ENCODE measurements around the gene POP7. TPM values are rescaled to one million over a fixed set of nuclear protein-coding genes. Genes with fewer than 3 reads are reported as not detected.

Gene POP7
- total RNA-seq, 5 donors from 2014 or later (not counting 1 experiment from before 2014, with no cell fraction given) = 8.3 to 18.1 (median 17.8) TPM

GRCh38 chr7:100689230-100690135 is 16.4 kb upstream of the POP7 start:
- no peak overlapping the region for H3K4me3 Mint-ChIP-seq
- Histone ChIP-seq H3K9me3 (no peaks in the 10 kb centered on the region), H3K27ac (ENCODE audit: low read length) (no peak overlapping the region), H3K4me3 (ENCODE audit: control insufficient read depth in 1 of 2, extremely low read depth in 1 of 2, low read length in 1 of 2) (no peak overlapping the region), H3K36me3 (ENCODE audit: control insufficient read depth in 2 of 2, extremely low read depth in 1 of 2, insufficient read depth in 1 of 2, low read length in 1 of 2) (peaks cover 23 to 49% of the 10 kb centered on the region in 2 donors), H3K4me1 (ENCODE audit: control insufficient read depth in 1 of 2, extremely low read depth in 1 of 2, insufficient read depth in 2 of 2, low read length in 2 of 2) (peaks cover 19 to 47% of the 10 kb centered on the region in 2 experiments), H3K27me3 (replicated peaks in 1 of 2; ENCODE audit: control insufficient read depth in 2 of 2, extremely low read depth in 1 of 2, insufficient read depth in 2 of 2, low read length in 1 of 2) (peaks cover 0 to 2% of the 10 kb centered on the region in 2 experiments)
- H3K27ac Mint-ChIP-seq = no peak overlapping the region
- H3K36me3 Mint-ChIP-seq = peaks cover 8% of the 10 kb centered on the region
- POLR2A ChIA-PET = interaction anchor here in 1 of 2 donors (1.5 kb wide), 1 partner anchor 9 kb away, joined by 5 read pairs; no protein-coding TSS in a partner anchor
- H3K4me1 Mint-ChIP-seq = peaks cover 30 to 38% (median 33%) of the 10 kb centered on the region in 3 donors
- H3K27me3 Mint-ChIP-seq = no peaks in the 10 kb centered on the region
- H3K9me3 Mint-ChIP-seq = no peaks in the 10 kb centered on the region
- ATAC-seq (replicated peaks in 1 of 4) = no peak
- DNase-seq = no peak
- CTCF ChIA-PET = interaction anchor here (0.6 to 2.0 kb wide), 5 partner anchors 9 to 55 kb away, joined by 3 to 8 read pairs (median 5); partner anchors contain the start of genes GNB2 (in 1 of the 2) and POP7 (in 1 of the 2)
- WGBS (ENCODE audit: insufficient coverage) = 94% methylated on average over 9 of the region's 18 CpGs

DNA sequence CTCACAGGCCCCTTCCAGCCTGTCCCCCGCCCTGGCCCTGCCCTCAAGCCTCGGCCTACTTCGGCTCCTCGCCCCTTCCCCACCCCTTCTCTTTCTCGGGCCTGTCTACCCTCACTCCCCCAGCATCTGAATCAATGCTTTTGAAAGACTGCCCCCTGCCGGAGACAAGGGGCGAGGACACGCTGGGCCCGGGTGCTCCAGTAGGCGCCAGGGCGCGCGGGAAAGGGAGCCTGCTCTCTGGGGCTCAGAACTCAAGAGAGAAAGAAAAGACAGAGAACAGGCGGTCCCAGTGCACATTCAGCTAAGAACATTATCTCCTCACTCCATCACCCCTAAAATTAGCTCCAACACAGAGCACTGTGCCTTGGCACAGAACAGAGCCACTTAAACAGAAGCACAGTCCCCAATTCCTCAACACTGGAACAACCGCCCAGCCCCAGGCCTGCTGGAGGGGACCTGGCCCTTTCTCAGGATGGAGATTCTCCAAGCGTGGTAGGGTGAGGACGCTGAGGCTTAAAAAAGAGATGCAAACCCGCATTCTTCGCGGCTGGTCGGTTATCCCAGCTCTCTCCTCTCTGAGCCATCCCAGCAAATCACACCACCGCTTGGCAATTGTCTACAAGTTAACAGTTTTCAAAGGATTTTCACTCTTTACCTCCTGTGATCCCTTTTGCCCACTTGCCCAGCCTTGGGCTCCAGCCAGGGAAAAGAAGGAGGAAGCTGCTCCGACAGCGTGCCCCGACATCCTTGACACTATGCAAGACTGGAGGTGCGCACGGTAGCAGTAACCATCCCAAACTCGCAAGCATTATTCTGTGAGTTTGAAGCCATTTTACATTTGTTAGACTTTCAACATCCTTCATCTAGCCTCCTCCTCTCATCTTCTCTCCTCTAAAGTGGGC is 14.0 kb upstream of the POP7 start:
- peak overlapping the region in 1 of 2 donors; percentile 61 for H3K4me3 ChIP-seq (ENCODE audit: control insufficient read depth in 1 of 2, extremely low read depth in 1 of 2, low read length in 1 of 2)
- peaks cover 38 to 41% (median 40%) of the 10 kb centered on the region in 3 donors for H3K4me1 Mint-ChIP-seq
- H3K27ac ChIP-seq (ENCODE audit: low read length) = no peak overlapping the region
- ChIA-PET POLR2A (interaction anchor here in 1 of 2 donors (0.6 kb wide), 1 partner anchor 142 kb away, joined by 3 read pairs; no protein-coding TSS in a partner anchor), CTCF (interaction anchor here (0.5 to 2.9 kb wide), 25 partner anchors 9 to 1779 kb away, joined by 3 to 14 read pairs (median 4); partner anchors contain the start of genes POP7 (in 2 of the 2), FBXO24 (in 1 of the 2), LRCH4 (in 1 of the 2) and MOSPD3 (in 1 of the 2))
- peaks cover 0 to 2% of the 10 kb centered on the region in 2 experiments for H3K27me3 ChIP-seq (replicated peaks in 1 of 2; ENCODE audit: control insufficient read depth in 2 of 2, extremely low read depth in 1 of 2, insufficient read depth in 2 of 2, low read length in 1 of 2)
- H3K4me1 ChIP-seq (ENCODE audit: control insufficient read depth in 1 of 2, extremely low read depth in 1 of 2, insufficient read depth in 2 of 2, low read length in 2 of 2) = peaks cover 19 to 59% of the 10 kb centered on the region in 2 experiments
- no peaks in the 10 kb centered on the region for H3K9me3 ChIP-seq
- no peaks in the 10 kb centered on the region for H3K27me3 Mint-ChIP-seq
- 25% methylated on average over 15 of the region's 28 CpGs for WGBS (ENCODE audit: insufficient coverage)
- peak; percentile 66 to 70 (median 68) for ATAC-seq (replicated peaks in 1 of 4)
- H3K36me3 ChIP-seq (ENCODE audit: control insufficient read depth in 2 of 2, extremely low read depth in 1 of 2, insufficient read depth in 1 of 2, low read length in 1 of 2) = peaks cover 11 to 27% of the 10 kb centered on the region in 2 donors
- H3K4me3 Mint-ChIP-seq = peak overlapping the region; percentile 90 to 95 (median 91)
- peak overlapping the region; percentile 71 to 87 for H3K27ac Mint-ChIP-seq
- DNase-seq = peak; percentile 56 to 89 (median 76)
- H3K36me3 Mint-ChIP-seq = peaks cover 3% of the 10 kb centered on the region
- no peaks in the 10 kb centered on the region for H3K9me3 Mint-ChIP-seq

GRCh38 chr7:100692578-100692961 is 13.4 kb upstream of the POP7 start:
- Mint-ChIP-seq H3K27ac (peak overlapping the region; percentile 39 to 87), H3K4me3 (peak overlapping the region; percentile 90 to 95 (median 91)), H3K4me1 (peaks cover 38 to 41% (median 40%) of the 10 kb centered on the region in 3 donors), H3K9me3 (no peaks in the 10 kb centered on the region), H3K27me3 (no peaks in the 10 kb centered on the region), H3K36me3 (peaks cover 3% of the 10 kb centered on the region)
- WGBS (ENCODE audit: insufficient coverage) = 73% methylated on average over 4 of the region's 6 CpGs
- H3K4me3 ChIP-seq (ENCODE audit: control insufficient read depth in 1 of 2, extremely low read depth in 1 of 2, low read length in 1 of 2) = peak overlapping the region; percentile 61 to 64
- ChIA-PET POLR2A (interaction anchor here in 1 of 2 donors (0.6 kb wide), 1 partner anchor 12 kb away, joined by 3 read pairs; no protein-coding TSS in a partner anchor), CTCF (interaction anchor here (0.5 to 2.9 kb wide), 9 partner anchors 12 to 227 kb away, joined by 3 to 14 read pairs (median 4); partner anchors contain the start of genes POP7 (in 2 of the 2), FBXO24 (in 1 of the 2) and MOSPD3 (in 1 of the 2))
- H3K27ac ChIP-seq (ENCODE audit: low read length) = no peak overlapping the region
- DNase-seq (no peak), ATAC-seq (replicated peaks in 1 of 4) (no peak)
- peaks cover 19 to 59% of the 10 kb centered on the region in 2 experiments for H3K4me1 ChIP-seq (ENCODE audit: control insufficient read depth in 1 of 2, extremely low read depth in 1 of 2, insufficient read depth in 2 of 2, low read length in 2 of 2)
- peaks cover 8 to 20% of the 10 kb centered on the region in 2 donors for H3K36me3 ChIP-seq (ENCODE audit: control insufficient read depth in 2 of 2, extremely low read depth in 1 of 2, insufficient read depth in 1 of 2, low read length in 1 of 2)
- H3K27me3 ChIP-seq (replicated peaks in 1 of 2; ENCODE audit: control insufficient read depth in 2 of 2, extremely low read depth in 1 of 2, insufficient read depth in 2 of 2, low read length in 1 of 2) = no peaks in the 10 kb centered on the region
- H3K9me3 ChIP-seq = no peaks in the 10 kb centered on the region

DNA sequence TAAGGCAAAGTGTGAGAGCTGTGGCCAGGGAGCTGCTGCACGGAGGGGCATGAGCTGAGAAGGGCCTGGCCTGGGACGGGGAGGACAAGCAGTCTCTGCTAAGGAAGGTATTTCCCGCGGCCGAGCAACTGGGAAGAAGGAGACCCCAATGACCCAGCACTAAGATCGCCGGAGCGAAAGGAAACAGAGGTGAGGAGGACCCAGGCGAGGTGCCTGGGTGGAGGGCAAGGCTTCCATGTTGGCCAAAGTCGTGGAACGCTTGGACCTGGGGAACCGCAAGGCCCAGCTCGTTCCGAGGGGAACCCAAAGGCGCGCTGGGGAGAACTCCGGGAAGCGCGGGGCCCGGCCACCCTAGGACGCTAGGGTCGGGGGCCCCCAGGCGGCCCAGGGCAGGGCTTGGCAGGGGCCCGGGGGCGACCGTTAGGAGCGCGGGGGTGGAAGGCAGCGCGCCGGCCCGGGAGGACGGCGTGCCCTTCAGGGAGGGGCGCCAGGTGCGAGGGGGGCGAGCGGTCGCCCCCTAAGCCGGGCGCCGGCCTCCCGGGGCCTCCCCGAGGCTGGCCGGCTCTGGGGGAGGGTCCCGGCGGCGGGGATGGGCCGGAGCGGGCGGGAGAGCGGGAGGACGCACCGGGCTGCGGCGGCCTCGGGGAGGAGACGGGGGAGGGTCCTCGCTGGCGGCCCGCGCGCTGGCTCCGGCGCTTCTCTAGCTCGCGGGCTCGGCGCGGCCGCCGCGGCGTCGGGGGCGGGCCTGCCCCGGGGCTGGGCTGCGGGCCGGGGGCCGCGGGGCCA is 12.4 kb upstream of the POP7 start:
- Mint-ChIP-seq H3K27ac (peak overlapping the region; percentile 86 to 87), H3K4me3 (peak overlapping the region; percentile 90 to 95 (median 91)), H3K4me1 (peaks cover 38 to 41% (median 40%) of the 10 kb centered on the region in 3 donors), H3K36me3 (peaks cover 3% of the 10 kb centered on the region), H3K9me3 (no peaks in the 10 kb centered on the region), H3K27me3 (no peaks in the 10 kb centered on the region)
- under 1% methylated on average over 81 of the region's 81 CpGs for WGBS (ENCODE audit: insufficient coverage)
- ChIA-PET CTCF (interaction anchor here (0.6 to 2.9 kb wide), 6 partner anchors 10 to 142 kb away, joined by 3 to 14 read pairs (median 6); partner anchors contain the start of genes POP7 (in 2 of the 2) and FBXO24 (in 1 of the 2)), POLR2A (interaction anchor here in 1 of 2 donors (0.6 kb wide), 1 partner anchor 13 kb away, joined by 3 read pairs; no protein-coding TSS in a partner anchor)
- H3K4me3 ChIP-seq (ENCODE audit: control insufficient read depth in 1 of 2, extremely low read depth in 1 of 2, low read length in 1 of 2) = peak overlapping the region; percentile 61 to 64
- DNase-seq = no peak
- peaks cover 2 to 11% of the 10 kb centered on the region in 2 donors for H3K36me3 ChIP-seq (ENCODE audit: control insufficient read depth in 2 of 2, extremely low read depth in 1 of 2, insufficient read depth in 1 of 2, low read length in 1 of 2)
- peaks cover 19 to 55% of the 10 kb centered on the region in 2 experiments for H3K4me1 ChIP-seq (ENCODE audit: control insufficient read depth in 1 of 2, extremely low read depth in 1 of 2, insufficient read depth in 2 of 2, low read length in 2 of 2)
- no peak overlapping the region for H3K27ac ChIP-seq (ENCODE audit: low read length)
- no peaks in the 10 kb centered on the region for H3K9me3 ChIP-seq
- H3K27me3 ChIP-seq (replicated peaks in 1 of 2; ENCODE audit: control insufficient read depth in 2 of 2, extremely low read depth in 1 of 2, insufficient read depth in 2 of 2, low read length in 1 of 2) = no peaks in the 10 kb centered on the region
- ATAC-seq (replicated peaks in 1 of 4) = peak; percentile 51 to 59 (median 58)

- ChIA-PET CTCF (interaction anchor here in 1 of 2 donors (0.7 to 2.7 kb wide), 2 partner anchors 11 to 23 kb away, joined by 4 to 14 read pairs; partner anchors contain the start of gene POP7), POLR2A (no interaction called here)
- peak; percentile 40 to 86 (median 65) for DNase-seq
- WGBS (ENCODE audit: insufficient coverage) = 0% methylated on average over 15 of the region's 102 CpGs
- peak within 1 kb of the TSS; percentile 90 to 95 (median 91) for H3K4me3 Mint-ChIP-seq
- Histone ChIP-seq H3K27ac (ENCODE audit: low read length) (peak within 1 kb of the TSS; percentile 49), H3K36me3 (ENCODE audit: control insufficient read depth in 2 of 2, extremely low read depth in 1 of 2, insufficient read depth in 1 of 2, low read length in 1 of 2) (peaks cover 0 to 4% of the 10 kb centered on the region in 2 donors), H3K4me1 (ENCODE audit: control insufficient read depth in 1 of 2, extremely low read depth in 1 of 2, insufficient read depth in 2 of 2, low read length in 2 of 2) (peaks cover 19 to 48% of the 10 kb centered on the region in 2 experiments), H3K9me3 (no peaks in the 10 kb centered on the region), H3K4me3 (ENCODE audit: control insufficient read depth in 1 of 2, extremely low read depth in 1 of 2, low read length in 1 of 2) (peak within 1 kb of the TSS; percentile 61 to 64), H3K27me3 (replicated peaks in 1 of 2; ENCODE audit: control insufficient read depth in 2 of 2, extremely low read depth in 1 of 2, insufficient read depth in 2 of 2, low read length in 1 of 2) (no peaks in the 10 kb centered on the region)
- H3K36me3 Mint-ChIP-seq = peaks cover under 1% of the 10 kb centered on the region
- peaks cover 32 to 34% (median 33%) of the 10 kb centered on the region in 3 donors for H3K4me1 Mint-ChIP-seq
- ATAC-seq (replicated peaks in 1 of 4) = peak; percentile 70 to 82 (median 76)
- no peaks in the 10 kb centered on the region for H3K9me3 Mint-ChIP-seq
- peaks cover 0 to 1% of the 10 kb centered on the region in 2 donors for H3K27me3 Mint-ChIP-seq
- peak within 1 kb of the TSS; percentile 86 to 87 for H3K27ac Mint-ChIP-seq
These were observed 11.7 kb upstream of the POP7 start, which contains the start of gene GIGYF1 for GRCh38 chr7:100694098-100694745. Gene GIGYF1 (minus strand): TSS chr7:100694250. CDS start chr7:100688238, 6,012 bp downstream.

Data from T-cell (primary cell).